ENCODE results near the gene NUP35.

Gene NUP35

DNA sequence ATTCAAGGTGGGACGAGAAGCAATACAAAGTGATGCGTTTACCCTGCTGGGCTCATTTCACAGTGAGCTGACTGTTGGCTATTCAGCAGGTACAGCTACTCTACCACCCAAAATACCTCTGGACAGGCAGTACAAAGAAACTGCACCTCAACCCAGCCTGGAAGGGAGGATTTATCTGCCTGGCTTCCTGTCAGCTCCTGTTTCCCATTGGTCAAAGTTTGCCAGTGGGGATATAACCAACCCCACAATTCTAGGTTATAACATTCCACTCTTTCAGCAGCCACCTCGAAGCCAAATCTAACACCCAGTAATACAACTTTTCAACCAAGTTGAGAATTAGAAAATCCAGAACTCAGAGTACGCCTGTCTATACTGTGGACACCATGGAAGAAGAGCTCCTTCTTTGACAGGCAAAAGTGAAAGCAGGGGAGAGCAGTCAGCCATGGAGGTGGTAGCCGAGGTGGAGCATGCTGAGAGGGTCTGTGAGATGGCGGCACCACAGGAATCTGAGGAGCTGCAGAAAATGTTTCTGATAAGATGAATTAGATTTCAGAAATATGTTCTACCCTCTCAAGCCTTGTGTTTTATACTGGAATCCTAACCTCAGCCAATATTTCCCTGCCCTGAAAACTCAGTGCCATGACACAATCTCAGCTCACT is 34.9 kb upstream of the NUP35 start:
- H3K4me3 ChIP-seq (ENCODE audit: control insufficient read depth, low read depth, low read length): no peak overlapping the region
- TF ChIP-seq CTCF (IDR thresholded peaks at IDR 0.05; ENCODE audit: control insufficient read depth, insufficient read depth, low read depth, low read length, missing control alignments): no peak
- no peak for DNase-seq (ENCODE audit: low read depth)

DNA sequence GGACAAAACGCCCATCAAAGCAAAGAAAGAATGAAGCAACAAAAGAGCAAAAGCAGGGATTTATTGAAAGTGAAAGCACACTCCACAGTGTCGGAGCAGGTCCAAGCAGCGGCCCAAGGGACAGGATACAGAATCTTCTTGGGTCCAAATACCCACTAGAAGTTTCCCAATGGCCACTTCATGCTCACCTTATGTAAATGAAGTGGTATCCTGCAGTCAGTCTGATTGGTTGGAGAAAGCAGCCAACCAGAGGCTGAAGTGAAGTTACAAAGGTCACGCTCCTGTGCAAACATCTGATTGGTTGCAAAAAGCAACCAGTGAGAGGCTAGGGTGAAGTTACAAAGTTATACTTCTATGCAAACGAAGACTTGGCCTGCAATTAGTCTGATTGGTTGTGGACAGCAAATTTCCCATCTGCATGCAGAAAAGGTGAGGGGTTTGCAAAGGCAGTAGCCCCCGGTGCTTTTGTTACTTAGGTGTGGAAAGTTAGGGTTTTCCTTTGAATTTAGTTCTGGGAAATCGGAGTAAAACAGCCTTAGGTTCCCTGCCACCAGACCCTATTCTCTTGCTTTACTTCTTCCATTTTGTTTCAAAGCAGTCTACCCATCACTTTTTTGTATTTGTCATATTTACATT is 32.8 kb upstream of the NUP35 start:
- no peak for DNase-seq (ENCODE audit: low read depth)
- no peak overlapping the region for H3K4me3 ChIP-seq (ENCODE audit: control insufficient read depth, low read depth, low read length)
- TF ChIP-seq CTCF (IDR thresholded peaks at IDR 0.05; ENCODE audit: control insufficient read depth, insufficient read depth, low read depth, low read length, missing control alignments): no peak

GRCh38 chr2:183091954-183092345 is 32.3 kb upstream of the NUP35 start:
- no peak for TF ChIP-seq CTCF (IDR thresholded peaks at IDR 0.05; ENCODE audit: control insufficient read depth, insufficient read depth, low read depth, low read length, missing control alignments)
- DNase-seq (ENCODE audit: low read depth): no peak
- no peak overlapping the region for H3K4me3 ChIP-seq (ENCODE audit: control insufficient read depth, low read depth, low read length)

- no peak overlapping the region for H3K4me3 ChIP-seq (ENCODE audit: control insufficient read depth, low read depth, low read length)
- no peak for DNase-seq (ENCODE audit: low read depth)
- no peak for TF ChIP-seq CTCF (IDR thresholded peaks at IDR 0.05; ENCODE audit: control insufficient read depth, insufficient read depth, low read depth, low read length, missing control alignments)
These were observed 30.2 kb upstream of the NUP35 start for GRCh38 chr2:183093857-183094657.

GRCh38 chr2:183105402-183106134 is 18.7 kb upstream of the NUP35 start:
- no peak for TF ChIP-seq CTCF (IDR thresholded peaks at IDR 0.05; ENCODE audit: control insufficient read depth, insufficient read depth, low read depth, low read length, missing control alignments)
- no peak for DNase-seq (ENCODE audit: low read depth)
- no peak overlapping the region for H3K4me3 ChIP-seq (ENCODE audit: control insufficient read depth, low read depth, low read length)

DNA sequence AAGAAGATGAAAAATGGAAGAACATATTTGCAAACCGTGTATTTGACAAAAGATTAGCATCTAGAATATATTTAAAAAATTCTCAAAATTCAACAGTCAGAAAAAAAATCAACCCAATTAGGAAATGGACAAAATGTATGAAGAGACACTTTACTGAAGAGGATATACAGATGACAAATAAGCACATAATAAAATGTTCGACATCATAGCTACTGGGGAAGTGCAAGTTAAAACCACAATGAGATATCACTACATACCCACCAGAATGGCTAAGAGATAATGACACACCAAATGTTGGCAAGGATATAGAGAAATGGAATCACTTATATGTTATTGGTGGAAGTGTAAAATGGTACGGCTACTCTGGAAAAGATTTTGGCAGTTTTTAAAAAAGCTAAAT is 11.7 kb upstream of the NUP35 start:
- no peak for DNase-seq (ENCODE audit: low read depth)

More for the DNA sequence above, 11.7 kb upstream of the NUP35 start:
- H3K4me3 ChIP-seq (ENCODE audit: control insufficient read depth, low read depth, low read length): no peak overlapping the region
- TF ChIP-seq CTCF (IDR thresholded peaks at IDR 0.05; ENCODE audit: control insufficient read depth, insufficient read depth, low read depth, low read length, missing control alignments): no peak

All from AG09309 (cell line).